CD14-positive monocyte (primary cell): ENCODE measurements around the gene FAM221B. TPM values are rescaled to one million over a fixed set of nuclear protein-coding genes. Genes with fewer than 3 reads are reported as not detected.
A peak's percentile ranks its signal among the peaks of the same experiment; 100 is the strongest.

Experiments
- DNase-seq, 3 donors: peaks; one replicate each; pipeline ENCODE4 v3.0.0-alpha.2; 2011 to 2022
- H2AFZ ChIP-seq: 2 replicates; pipeline ENCODE4 v1.6.0; 2012; ENCODE audit warnings: mild to moderate bottlenecking, low read depth, low read length, inconsistent platforms; ENCODE audit not compliant: insufficient read depth, poor library complexity, severe bottlenecking
- H3K27ac ChIP-seq, 2 donors: 1 replicate in 1 of 2; 2 replicates in 1 of 2; pipeline ENCODE4 v1.5.1; 2012 to 2013; ENCODE audit warnings: low read length in 2 of 2, control low read depth in 1 of 2, inconsistent platforms in 1 of 2, low read depth in 1 of 2, mild to moderate bottlenecking in 1 of 2
- H3K27me3 ChIP-seq, 2 donors: one replicate each; pipeline versions ENCODE4 v1.6.0 to v1.6.1; 2011 to 2013; ENCODE audit warnings: low read length in 2 of 2; ENCODE audit not compliant: control insufficient read depth in 2 of 2, insufficient read depth in 2 of 2
- H3K36me3 ChIP-seq, 2 donors: replicated peaks in 1 of 2; 1 replicate in 1 of 2; 2 replicates in 1 of 2; pipeline versions ENCODE4 v1.5.1 to v1.6.1; 2012 to 2013; ENCODE audit warnings: low read length in 2 of 2, control low read depth in 1 of 2, inconsistent platforms in 1 of 2, mild to moderate bottlenecking in 1 of 2; ENCODE audit not compliant: insufficient read depth in 2 of 2, control insufficient read depth in 1 of 2
- H3K4me1 ChIP-seq, 2 donors: 1 replicate in 1 of 2; 2 replicates in 1 of 2; pipeline versions ENCODE4 v1.5.1 to v1.6.1; 2012 to 2013; ENCODE audit warnings: low read length in 2 of 2, control low read depth in 1 of 2, inconsistent platforms in 1 of 2, mild to moderate bottlenecking in 1 of 2, moderate library complexity in 1 of 2; ENCODE audit not compliant: insufficient read depth in 2 of 2, control insufficient read depth in 1 of 2
- H3K4me2 ChIP-seq: replicated peaks from 2 replicates; pipeline ENCODE3; 2012; ENCODE audit warnings: low read length, moderate library complexity, mild to moderate bottlenecking; ENCODE audit not compliant: poor library complexity, severe bottlenecking; ENCODE audit errors: extremely low read depth
- H3K4me3 ChIP-seq, 3 experiments: fragments of 200-600 bp in 1 of 3; sonication (generic) in 1 of 3; replicated peaks in 1 of 3; 1 replicate in 2 of 3; 2 replicates in 1 of 3; pipeline ENCODE4 v1.5.1; 2011 to 2013; ENCODE audit warnings: low read length in 3 of 3, mild to moderate bottlenecking in 3 of 3, control low read depth in 2 of 3, low read depth in 2 of 3, inconsistent platforms in 1 of 3, moderate library complexity in 1 of 3
- H3K79me2 ChIP-seq: 2 replicates; pipeline ENCODE4 v1.6.0; 2012; ENCODE audit warnings: mild to moderate bottlenecking, control low read depth, inconsistent platforms, low read length, moderate library complexity; ENCODE audit not compliant: insufficient read depth
- H3K9ac ChIP-seq: 2 replicates; pipeline ENCODE4 v1.6.0; 2017; ENCODE audit warnings: low read length, mild to moderate bottlenecking; ENCODE audit not compliant: insufficient read depth, poor library complexity, severe bottlenecking
- H3K9me3 ChIP-seq, 2 donors: replicated peaks in 1 of 2; 1 replicate in 1 of 2; 2 replicates in 1 of 2; pipeline versions ENCODE4 v1.5.1 to v1.6.1; 2012 to 2013; ENCODE audit warnings: low read length in 2 of 2, control low read depth in 1 of 2; ENCODE audit not compliant: control insufficient read depth in 1 of 2, insufficient read depth in 1 of 2
- H4K20me1 ChIP-seq: 2 replicates; pipeline ENCODE4 v1.6.0; 2012; ENCODE audit warnings: mild to moderate bottlenecking, low read length, control low read depth, moderate library complexity; ENCODE audit not compliant: insufficient read depth
- H3K27ac Mint-ChIP-seq, 7 donors: one replicate each; pipeline ENCODE4 v1.8.0; 2020; ENCODE audit warnings: mild to moderate bottlenecking in 7 of 7, mixed read lengths in 7 of 7, moderate library complexity in 6 of 7, inconsistent platforms in 2 of 7
- H3K27me3 Mint-ChIP-seq, 3 donors: one replicate each; pipeline ENCODE4 v1.8.0; 2021 to 2022; ENCODE audit warnings: low read depth in 3 of 3, mild to moderate bottlenecking in 3 of 3, mixed read lengths in 3 of 3, moderate library complexity in 3 of 3, inconsistent platforms in 1 of 3
- H3K36me3 Mint-ChIP-seq, 2 donors: one replicate each; pipeline ENCODE4 v1.8.0; 2020; ENCODE audit warnings: mixed read lengths in 2 of 2, inconsistent platforms in 1 of 2, mild to moderate bottlenecking in 1 of 2
- H3K4me1 Mint-ChIP-seq: one replicate; pipeline ENCODE4 v1.8.0; 2020; ENCODE audit warnings: mild to moderate bottlenecking, mixed read lengths
- H3K4me3 Mint-ChIP-seq, 2 donors: one replicate each; pipeline ENCODE4 v1.8.0; 2020; ENCODE audit warnings: mild to moderate bottlenecking in 2 of 2, mixed read lengths in 2 of 2, moderate library complexity in 1 of 2
- H3K9me3 Mint-ChIP-seq, 7 donors: one replicate each; pipeline ENCODE4 v1.8.0; 2020 to 2022; ENCODE audit warnings: mixed read lengths in 7 of 7, mild to moderate bottlenecking in 6 of 7, moderate library complexity in 6 of 7, inconsistent platforms in 2 of 7
- CTCF ChIP-seq: fragments of 200-600 bp; IDR thresholded peaks from one replicate; pipeline ENCODE4 v1.8.0; 2022; ENCODE audit warnings: antibody characterized with exemption, mild to moderate bottlenecking
- WGBS: methylation state at CpG from one replicate; pipeline ENCODE4 v1.1.5; 2013; ENCODE audit warnings: missing lambda C conversion rate; ENCODE audit not compliant: insufficient coverage; 5-methylcytosine and 5-hydroxymethylcytosine counted together
- intact Hi-C, 2 donors: fragments of 100-400 bp; cut with micrococcal nuclease; formaldehyde crosslinking; loops; one replicate each; pipeline versions ENCODE4 v1.15.0 to v1.15.1; 2023
- polyA plus RNA-seq, 3 donors: library from polyadenylated mRNA; depleted of rRNA in 1 of 3; unstranded in 2 of 3; stranded (reverse) in 1 of 3; fragments of 300-500 nt in 2 of 3; fragments of >200 nt in 1 of 3; fragmentation: Illumina TruSeq in 2 of 3; gene quantifications; 1 replicate in 2 of 3; 2 replicates in 1 of 3; pipeline ENCODE4 v1.2.3, GENCODE V29; 2012 to 2021

FAM221B gene
- polyA plus RNA-seq, 3 donors, result 0.05 to 0.63 TPM; not detected in 1

GRCh38 chr9:35826071-35826701, 2.3 kb downstream of the FAM221B start:
- Histone ChIP-seq H3K4me3 (no peak overlapping the region), H3K36me3 (no peaks in the 10 kb centered on the region), H3K27me3 (no peaks in the 10 kb centered on the region), H3K9me3 (no peaks in the 10 kb centered on the region), H3K4me1 (peaks cover 22 to 33% of the 10 kb centered on the region in 2 donors), H3K4me2 (peak overlapping the region; percentile 45), H4K20me1 (no peaks in the 10 kb centered on the region), H3K27ac (no peak overlapping the region), H2AFZ (peak overlapping the region; percentile 22), H3K9ac (no peak overlapping the region), H3K79me2 (peaks cover 4% of the 10 kb centered on the region)
- intact Hi-C loops, result loop anchor here (5.0 kb wide), 3 partner anchors 46 to 94 kb away; partner anchors contain the start of genes CREB3 (in 1 of the 2), OR13J1 (in 1 of the 2) and TLN1 (in 1 of the 2)
- Mint-ChIP-seq H3K27ac (peak overlapping the region in 3 of 7 donors; percentile 42 to 56 (median 54)), H3K4me1 (peaks cover 36% of the 10 kb centered on the region), H3K9me3 (no peaks in the 10 kb centered on the region), H3K36me3 (no peaks in the 10 kb centered on the region), H3K27me3 (peaks cover 15 to 16% (median 16%) of the 10 kb centered on the region in 3 donors), H3K4me3 (peak overlapping the region; percentile 63 to 64)
- WGBS, result 30% methylated on average over 4 of the region's 4 CpGs
- peak; percentile 94 for TF ChIP-seq CTCF
- DNase-seq, result peak; percentile 42 to 54 (median 54)

GRCh38 chr9:35822926-35823325, 5.6 kb downstream of the FAM221B start:
- no peak for TF ChIP-seq CTCF
- peaks cover 9 to 13% (median 13%) of the 10 kb centered on the region in 3 donors for H3K27me3 Mint-ChIP-seq
- H3K27ac ChIP-seq, result no peak overlapping the region
- no peak for DNase-seq
- H3K4me2 ChIP-seq, result no peak overlapping the region
- no peaks in the 10 kb centered on the region for H3K9me3 ChIP-seq
- H3K4me1 ChIP-seq, result peaks cover 0 to 7% of the 10 kb centered on the region in 2 donors
- no peak overlapping the region for H3K4me3 Mint-ChIP-seq
- no peaks in the 10 kb centered on the region for H4K20me1 ChIP-seq
- H2AFZ ChIP-seq, result no peak overlapping the region
- no peak overlapping the region for H3K27ac Mint-ChIP-seq
- no peaks in the 10 kb centered on the region for H3K27me3 ChIP-seq
- peaks cover 10% of the 10 kb centered on the region for H3K4me1 Mint-ChIP-seq
- H3K9me3 Mint-ChIP-seq, result no peaks in the 10 kb centered on the region
- H3K4me3 ChIP-seq, result no peak overlapping the region
- H3K36me3 Mint-ChIP-seq, result no peaks in the 10 kb centered on the region
- no peaks in the 10 kb centered on the region for H3K79me2 ChIP-seq
- intact Hi-C loops, result no loop called here
- H3K36me3 ChIP-seq, result no peaks in the 10 kb centered on the region
- no peak overlapping the region for H3K9ac ChIP-seq
